D721Med (cell line): ENCODE results near the gene UTP14A.
A peak's percentile ranks its signal among the peaks of the same experiment; 100 is the strongest.

Experiments
- DNase-seq: peaks from one replicate; pipeline ENCODE4 v3.0.0; 2011; ENCODE audit warnings: low spot score; ENCODE audit not compliant: insufficient read length
- FAIRE-seq: peaks from 2 replicates; lab custom pipeline; 2011; peaks lifted over from hg19 to GRCh38; lab: Jason Lieb, UNC
- CTCF ChIP-seq: IDR thresholded peaks from 2 replicates; pipeline ENCODE4 v1.5.1; 2012; ENCODE audit warnings: mild to moderate bottlenecking, control low read depth; ENCODE audit not compliant: insufficient read depth; ENCODE audit errors: missing control alignments

UTP14A gene

DNA sequence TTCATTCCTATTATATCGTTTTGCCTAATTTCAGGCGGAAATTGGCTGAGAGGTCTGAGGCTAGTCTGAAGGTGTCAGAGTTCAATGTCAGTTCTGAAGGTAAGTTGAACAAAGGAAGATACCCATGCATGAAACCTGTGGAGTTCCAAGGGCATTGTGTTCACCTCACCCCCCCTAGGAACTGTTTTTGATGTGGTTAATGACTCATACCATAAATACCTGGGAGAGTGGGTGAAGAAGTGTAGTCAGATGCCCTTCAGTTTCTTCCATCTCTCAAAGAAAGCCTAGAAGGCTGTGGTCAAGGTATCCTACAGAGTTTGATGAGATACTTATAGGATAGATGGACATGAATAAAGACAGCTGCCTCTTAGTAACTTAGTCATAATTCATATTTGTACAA, 2.7 kb downstream of the UTP14A start:
- DNase-seq = no peak
- no peak for TF ChIP-seq CTCF
- no peak for FAIRE-seq

DNA sequence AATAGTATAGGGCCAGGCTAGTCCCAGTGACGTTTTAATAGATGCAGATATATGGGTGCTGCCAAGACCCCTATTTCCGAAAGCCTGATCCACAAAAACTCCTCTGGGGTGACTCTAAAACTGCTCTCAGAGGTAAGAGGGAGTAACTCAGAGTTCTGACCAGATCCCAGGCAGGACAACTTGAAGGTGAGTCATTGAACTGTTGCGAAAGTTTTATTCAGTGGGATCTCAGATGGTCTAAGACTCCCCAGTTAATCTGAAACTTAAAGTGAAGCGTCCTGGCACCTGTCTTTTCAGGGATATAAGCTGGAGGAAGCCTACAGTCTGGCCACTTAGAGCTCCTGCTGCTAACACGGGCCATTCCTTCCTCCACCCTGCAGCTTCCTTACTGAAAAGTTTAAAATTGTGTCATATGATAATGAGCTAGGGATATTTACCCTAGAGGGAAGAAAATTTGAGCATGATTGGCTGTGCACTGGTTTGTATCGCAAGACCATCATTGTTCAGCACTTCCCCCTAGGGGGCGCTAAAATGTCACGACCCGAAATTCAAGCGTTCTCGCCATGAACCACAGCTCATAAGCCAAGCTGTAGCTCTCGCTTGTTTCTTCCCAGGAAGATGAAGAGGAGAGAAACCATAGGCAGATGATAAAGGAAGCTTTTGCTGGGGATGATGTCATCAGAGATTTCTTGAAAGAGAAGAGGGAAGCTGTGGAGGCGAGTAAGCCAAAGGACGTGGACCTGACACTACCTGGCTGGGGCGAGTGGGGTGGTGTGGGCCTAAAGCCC, 19.5 kb downstream of the UTP14A start:
- DNase-seq (no peak), FAIRE-seq (no peak)
- peak; percentile 60 for TF ChIP-seq CTCF

DNA sequence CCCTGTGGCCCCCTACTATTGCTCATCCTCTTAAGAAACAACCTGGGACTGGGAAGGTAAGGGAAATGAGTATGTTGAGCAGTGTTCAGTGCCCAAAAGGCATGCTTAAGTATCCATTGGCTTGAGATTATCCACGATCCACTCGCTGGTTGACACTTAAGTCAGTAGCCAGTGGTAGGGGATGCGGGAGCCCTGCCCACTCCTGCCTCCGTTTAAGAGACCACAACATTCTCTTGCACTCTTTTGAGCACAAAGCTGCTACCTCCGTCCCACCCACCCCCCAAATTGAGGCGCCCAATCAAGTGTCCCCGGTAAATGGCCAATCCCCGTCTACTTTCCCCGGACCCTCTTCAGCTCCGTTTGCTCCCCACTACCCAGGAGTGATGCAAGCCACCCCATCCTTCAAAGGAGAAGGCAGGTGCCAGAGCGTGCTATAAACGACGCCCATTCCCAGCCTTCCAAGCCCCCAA, 25.0 kb downstream of the UTP14A start:
- TF ChIP-seq CTCF = no peak
- DNase-seq (no peak), FAIRE-seq (no peak)

DNA sequence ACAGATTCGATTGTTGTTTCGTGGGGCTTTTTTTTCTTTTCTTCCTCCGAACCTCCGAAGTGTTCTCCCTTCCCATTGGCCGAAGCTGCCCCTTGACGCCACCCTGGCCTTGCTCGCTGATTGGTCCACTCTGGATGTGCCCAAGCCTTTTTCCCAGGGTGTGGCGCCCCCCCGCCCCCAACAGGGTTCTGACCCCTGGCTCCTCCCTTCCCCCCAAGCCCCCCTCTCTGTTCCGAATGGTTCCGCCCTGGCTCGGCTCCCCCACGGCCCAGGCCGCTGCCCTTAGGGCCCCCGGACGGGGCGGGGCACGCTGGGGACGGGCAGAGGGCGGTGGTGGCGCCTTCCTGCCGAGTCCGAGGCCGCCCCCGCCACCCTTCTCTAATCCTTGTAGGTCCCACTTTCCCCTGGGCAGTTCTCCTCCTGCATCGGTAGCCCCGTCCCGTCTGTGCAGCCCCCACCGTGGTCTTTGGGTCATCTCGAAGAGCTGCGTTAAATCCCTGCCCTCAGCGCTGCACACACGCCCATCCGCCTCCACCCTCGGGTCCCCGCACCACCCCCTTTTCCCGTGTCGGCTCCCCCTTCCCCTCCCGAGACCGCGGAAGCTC, 25.5 kb downstream of the UTP14A start:
- FAIRE-seq = no peak

GRCh38 chrX:129932016-129932820, 26.3 kb downstream of the UTP14A start:
- FAIRE-seq = no peak

More for the DNA sequence above, 25.5 kb downstream of the UTP14A start:
- peak; percentile 45 for DNase-seq
- no peak for TF ChIP-seq CTCF

DNA sequence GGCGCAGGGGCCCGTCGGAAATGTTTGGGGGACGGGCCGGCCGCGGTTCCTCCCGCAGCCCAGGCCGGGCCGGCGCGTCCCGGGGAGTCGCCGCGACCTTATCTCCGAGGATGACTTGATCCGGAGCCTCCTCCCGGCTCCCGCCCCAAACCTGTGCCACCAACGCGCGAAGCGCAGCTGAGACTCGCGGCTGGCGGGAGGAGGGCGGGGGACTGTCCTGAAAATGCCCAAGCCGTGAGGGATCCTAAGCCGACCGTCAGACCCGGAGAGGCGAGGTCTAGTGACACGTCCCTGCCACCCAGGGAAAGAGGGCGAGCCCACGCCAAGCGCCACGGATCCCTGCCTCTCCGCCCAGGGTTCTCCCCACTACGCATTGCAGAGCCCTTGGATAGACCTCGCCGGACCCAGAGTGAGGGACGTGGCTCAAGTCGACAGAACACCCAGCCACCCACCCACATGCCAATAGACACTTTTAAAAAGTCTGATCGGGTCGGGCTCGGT, 26.9 kb downstream of the UTP14A start:
- TF ChIP-seq CTCF = no peak
- FAIRE-seq (no peak), DNase-seq (no peak)

More at GRCh38 chrX:129932016-129932820, 26.3 kb downstream of the UTP14A start:
- DNase-seq = peak; percentile 56
- TF ChIP-seq CTCF = no peak
